GM18870 (cell line): Measurements from ENCODE around the gene NGEF.
"Not testable (repeated sequence)": the region's sequence is repeated elsewhere in the genome, so short reads cannot be mapped to it uniquely, and the experiment has no call there.

Experiments used
- ATAC-seq: cut with Tn5 transposase; IDR thresholded peaks from one replicate; pipeline ENCODE4 v1.9.1; 2021; ENCODE audit warnings: moderate library complexity; ENCODE audit not compliant: unreplicated experiment

NGEF gene

DNA sequence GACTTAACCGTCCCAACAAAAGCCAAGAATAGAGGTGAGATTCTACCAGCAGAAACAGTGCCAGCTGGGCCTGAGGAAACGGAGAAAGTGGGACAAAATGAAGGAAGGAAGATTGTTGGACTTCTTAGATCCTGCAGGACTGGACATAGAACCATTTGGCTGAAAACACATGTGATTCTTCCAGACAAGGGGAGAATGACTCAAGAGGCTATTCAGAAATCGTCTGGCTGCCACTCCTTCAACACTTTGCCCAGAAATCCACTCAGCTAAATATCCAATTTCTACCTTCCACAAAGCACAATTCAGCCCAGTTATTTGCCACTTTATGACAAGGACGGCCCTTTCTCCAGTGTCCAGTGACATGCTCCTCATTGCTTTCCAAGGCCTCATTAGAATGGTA lies 81.4 kb downstream of the NGEF start:
- no peak for ATAC-seq

DNA sequence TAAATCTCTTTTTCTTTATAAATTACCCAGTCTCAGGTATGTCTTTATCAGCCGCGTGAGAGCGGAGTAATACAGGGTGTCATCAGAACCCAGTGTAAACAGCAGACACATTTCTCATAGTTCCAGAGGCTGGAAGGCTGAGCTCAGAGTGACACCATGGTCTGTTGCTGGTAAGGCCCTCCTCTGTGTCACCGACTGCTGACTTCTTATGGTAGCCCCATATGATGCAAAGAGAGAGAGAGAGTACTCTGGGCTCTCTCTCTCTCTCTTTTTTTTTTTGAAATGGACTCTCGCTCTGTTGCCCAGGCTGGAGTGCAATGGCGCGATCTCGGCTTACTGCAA lies 83.0 kb downstream of the NGEF start:
- ATAC-seq, result no peak

GRCh38 chr2:232929303-232930058 lies 83.6 kb downstream of the NGEF start:
- no peak for ATAC-seq

- no peak for ATAC-seq
Observed at GRCh38 chr2:232928551-232929302, 84.3 kb downstream of the NGEF start.

- ATAC-seq, result no peak
Observed at GRCh38 chr2:232927793-232928550, 85.1 kb downstream of the NGEF start.

DNA sequence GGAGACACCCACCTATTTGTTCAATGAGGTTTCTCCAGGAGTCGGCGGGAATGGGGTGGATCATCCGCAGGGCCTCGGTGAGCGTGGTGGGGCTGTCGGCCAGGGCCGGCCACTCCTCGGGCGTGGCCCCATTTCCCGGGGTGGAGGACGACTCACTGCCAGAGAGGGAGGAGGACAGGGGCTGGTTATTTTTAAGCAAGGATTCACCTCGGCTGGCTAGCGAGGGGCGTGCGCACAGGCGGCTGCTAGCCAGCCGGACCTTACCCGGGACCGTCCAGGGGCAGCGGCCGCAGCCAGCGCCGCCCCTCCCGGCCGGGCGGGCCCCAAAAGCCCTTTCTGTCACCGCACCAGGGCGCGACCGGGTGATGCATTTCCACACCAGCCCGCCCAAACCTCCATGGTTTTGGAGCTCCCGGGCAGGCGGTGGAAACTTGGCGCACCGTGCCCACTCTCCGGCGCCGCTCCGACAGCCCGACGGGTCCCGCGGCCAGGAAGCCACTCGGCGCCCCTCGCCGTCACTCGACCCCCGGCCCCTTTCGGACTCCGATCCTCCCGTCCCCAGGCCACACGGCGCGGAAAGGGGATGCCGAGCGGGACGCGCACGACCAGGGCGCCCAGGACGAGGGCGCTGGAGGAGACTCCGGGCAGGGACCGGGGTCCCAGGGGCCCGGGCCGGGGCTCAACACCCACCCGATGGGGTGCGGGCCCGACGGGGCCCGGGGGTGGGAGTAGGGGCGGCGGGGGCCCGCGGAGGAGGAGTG lies 85.8 kb downstream of the NGEF start:
- ATAC-seq, result no peak

DNA sequence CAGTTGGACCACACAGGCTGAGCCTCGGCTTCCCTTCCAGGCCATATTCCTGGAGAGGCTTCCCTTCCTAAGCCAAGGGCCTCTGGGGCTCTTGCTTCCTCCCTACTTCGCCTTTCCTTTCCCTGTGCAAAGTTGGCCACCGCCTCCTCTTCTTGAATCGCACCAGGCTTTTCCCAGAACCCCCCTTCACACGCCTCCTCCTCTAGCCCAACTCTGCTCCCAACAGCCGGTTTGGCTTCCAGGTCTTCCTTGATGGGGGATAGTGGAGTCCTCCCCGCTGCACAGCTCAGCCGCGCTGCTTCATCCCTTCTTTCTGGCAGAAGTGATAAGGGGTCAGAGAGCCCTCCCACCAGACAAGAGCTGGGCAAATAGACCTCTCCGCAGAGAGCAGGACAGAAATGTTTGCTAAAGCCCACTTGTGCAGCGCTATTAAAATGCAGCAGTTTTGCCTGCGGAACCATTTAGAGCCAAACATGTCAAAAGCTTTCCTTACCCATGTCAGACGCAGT lies 86.6 kb downstream of the NGEF start:
- no peak for ATAC-seq

DNA sequence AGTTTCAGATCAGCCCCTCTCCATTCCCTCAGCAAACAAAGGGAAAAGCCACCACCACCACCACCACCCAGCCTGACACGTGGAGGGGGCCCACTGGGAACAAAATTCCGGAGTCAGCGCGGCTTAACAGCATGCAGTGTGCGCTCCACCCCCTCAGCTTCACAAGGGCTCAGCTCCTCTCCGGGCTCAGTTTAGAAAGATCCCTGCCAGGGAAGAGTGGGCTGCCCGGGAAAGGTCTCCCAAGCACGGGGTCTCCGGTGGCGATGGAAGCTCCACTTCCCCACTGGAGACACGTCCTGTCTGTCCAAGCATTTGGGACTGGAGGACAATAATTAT lies 87.3 kb downstream of the NGEF start:
- ATAC-seq, result no peak

DNA sequence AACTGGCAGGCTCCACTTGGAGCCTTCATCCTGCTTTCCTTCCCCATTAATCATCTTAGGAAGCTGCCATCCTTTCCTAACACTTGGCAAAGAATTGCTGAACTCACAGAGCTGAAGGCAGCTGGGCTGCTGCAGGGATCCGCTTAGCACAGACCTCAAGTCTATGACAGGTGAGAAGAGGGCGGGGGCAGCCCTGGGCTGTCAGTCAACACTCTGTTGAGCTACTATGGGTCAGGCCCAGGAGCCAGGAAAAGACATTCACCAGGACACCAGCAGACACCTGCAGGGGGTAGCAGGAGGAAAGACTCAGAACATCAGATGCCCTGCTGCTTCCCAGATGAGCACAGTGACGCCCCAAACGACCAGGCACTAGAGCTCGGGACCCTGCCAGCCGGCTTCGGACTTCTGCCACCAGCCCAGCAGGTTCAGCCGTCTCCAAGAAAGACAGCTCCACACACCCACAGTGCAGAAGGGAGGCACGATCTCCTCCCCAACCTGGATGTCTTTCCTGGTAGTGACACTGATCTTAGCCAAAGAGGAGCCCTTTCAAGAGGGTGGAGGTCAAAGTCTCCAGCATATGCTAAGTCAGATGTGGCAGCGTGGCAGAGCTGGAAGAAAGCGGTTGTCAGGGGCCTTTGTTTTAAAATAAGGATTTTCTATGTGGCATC lies 87.8 kb downstream of the NGEF start:
- ATAC-seq, result no peak

GRCh38 chr2:232924433-232924832 lies 88.6 kb downstream of the NGEF start:
- ATAC-seq, result no peak

DNA sequence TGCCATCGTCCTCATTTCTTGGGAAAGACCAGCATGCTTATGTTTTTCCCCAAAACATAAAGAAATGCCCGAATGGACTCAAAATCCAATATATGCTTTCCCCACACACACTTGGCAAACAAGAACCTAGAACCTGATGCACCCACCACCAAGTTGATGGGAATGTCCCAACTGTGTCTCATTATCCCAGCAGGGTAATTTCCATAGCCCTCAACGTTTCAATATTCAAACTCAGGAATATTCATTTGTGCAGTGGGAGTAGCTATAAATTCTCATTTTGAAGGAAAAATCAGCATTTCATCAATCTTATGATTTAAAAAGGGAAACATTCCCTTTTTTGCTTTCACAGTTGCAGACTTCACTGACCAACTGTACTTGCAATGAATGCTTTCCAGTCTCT lies 92.3 kb downstream of the NGEF start:
- no peak for ATAC-seq

- ATAC-seq, result no peak
Observed at GRCh38 chr2:232920055-232920454, 93.0 kb downstream of the NGEF start.

DNA sequence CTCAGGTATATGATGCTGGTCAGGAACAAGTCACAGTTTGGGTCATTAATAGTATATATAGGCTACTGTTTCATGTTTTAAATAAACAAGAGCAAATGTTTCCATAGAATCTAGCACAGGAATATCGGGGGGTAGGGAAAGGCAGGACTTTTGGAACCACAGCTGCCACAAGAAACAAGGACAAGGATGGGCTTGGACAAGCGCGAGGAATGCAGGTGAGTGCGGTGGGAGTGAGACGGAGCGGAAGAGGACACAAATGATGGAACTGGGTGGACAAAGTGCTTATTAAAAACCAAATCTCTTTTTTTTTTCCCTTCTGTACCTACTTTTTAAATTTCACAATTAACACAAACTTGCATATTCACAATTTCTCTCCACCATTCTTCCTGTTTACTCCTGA lies 93.9 kb downstream of the NGEF start:
- ATAC-seq, result no peak

DNA sequence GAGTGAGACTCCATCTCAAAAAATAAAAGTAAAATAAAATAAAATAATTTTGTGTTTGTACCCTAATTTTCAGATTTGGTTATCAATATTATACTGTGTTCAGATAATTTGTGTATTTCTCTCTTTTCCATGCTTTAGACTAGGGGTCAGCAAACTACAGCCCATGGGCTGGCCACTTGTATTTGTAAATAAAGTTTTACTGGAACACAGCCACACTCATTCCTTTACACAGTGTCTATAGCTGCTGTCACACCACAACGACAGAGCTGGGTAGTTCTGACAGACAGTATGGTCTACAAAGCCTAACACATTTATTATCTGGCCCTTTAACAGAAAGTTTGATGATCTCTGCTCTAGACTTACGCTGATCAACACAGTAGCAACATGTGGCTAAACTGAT lies 99.2 kb downstream of the NGEF start:
- no peak for ATAC-seq

DNA sequence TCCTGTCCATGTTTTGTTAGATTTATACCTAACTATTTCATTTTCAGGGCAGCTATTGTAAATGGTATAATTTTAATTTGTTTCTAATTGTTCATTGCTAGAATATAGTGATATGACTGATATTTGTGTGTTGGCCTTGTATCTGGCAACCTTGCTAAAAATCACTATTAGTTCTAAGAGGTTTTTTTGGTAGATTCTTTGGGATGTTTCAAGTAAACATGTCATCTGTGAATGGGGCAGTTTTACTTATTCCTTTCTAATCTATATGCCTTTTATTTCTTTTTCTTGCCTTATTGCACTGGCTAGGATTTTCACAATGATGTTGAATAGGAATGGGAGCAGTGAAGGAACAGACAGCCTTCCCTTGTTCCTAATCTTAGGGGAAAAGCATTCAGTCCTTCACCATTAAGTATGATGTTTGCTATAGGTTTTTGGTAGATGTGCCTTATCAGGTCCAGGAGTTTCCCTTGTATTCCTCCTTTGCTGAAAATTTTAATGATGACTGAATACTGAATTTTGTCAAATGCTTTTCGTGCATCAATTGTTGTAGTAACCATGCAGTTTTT lies 101.3 kb downstream of the NGEF start:
- no peak for ATAC-seq

DNA sequence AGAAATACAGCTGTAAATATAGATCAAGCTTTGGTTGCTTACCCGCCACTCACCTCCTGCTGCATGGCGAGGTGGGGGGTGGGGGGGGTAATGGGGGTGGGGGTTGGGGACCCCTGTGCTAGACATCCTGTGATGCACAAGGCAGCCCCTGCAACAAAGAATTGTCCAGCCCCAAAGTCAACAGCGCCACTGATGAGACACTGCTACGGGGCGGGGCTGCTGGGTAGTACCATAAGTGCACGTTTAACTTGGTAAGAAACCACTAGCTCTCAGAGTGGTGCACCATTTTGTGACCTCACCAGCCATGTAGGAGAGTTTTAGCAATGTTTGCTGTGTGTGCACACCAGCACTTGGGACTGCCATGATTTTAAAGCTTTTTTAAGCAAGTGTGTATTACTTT lies 102.7 kb downstream of the NGEF start:
- no peak for ATAC-seq

- ATAC-seq, result no peak
Observed at GRCh38 chr2:232908695-232909094, 104.4 kb downstream of the NGEF start.

GRCh38 chr2:232907718-232908085 lies 105.4 kb downstream of the NGEF start:
- not testable (repeated sequence) for ATAC-seq

DNA sequence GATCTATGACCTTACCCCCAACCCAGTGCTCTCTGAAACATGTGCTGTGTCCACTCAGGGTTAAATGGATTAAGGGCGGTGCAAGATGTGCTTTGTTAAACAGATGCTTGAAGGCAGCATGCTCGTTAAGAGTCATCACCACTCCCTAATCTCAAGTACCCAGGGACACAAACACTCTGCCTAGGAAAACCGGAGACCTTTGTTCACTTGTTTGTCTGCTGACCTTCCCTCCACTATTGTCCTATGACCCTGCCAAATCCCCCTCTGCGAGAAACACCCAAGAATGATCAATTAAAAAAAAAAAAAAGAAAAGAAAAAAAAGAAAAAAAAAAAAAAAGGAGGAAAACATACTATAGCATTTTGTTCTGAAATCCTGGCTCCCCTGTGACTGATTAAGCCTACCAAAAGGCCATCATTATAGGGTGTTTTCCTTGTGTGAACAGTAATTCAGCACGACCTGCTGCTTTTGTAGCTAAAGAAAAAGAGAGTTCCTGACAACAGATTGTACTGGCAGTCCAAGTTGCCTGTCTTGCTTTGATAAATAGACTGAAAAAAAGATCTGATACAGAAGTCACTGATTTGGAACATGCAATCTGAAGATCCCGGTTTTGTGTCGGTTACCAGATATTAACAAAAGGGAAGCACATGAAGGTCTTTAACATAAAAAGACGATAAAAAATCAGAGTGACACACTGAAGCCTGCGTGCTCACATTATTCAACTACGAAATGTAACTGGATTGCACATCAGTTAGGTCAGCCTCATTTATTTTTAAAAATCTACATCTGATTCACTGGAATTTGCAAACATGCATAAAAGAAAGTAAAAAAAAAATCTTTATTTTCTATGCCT lies 106.0 kb downstream of the NGEF start:
- not testable (repeated sequence) for ATAC-seq
